Suprapubic skin (tissue), 4 donors: ENCODE measurements around the gene LYST. TPM values are rescaled to one million over a fixed set of nuclear protein-coding genes. Genes with fewer than 3 reads are reported as not detected.

Source experiments
- DNase-seq, 2 donors: peaks; one replicate each; pipeline ENCODE4 v3.0.0-alpha.2; 2019; ENCODE audit warnings: low spot score in 2 of 2
- H3K27ac ChIP-seq: fragments of 200-600 bp; sonication (generic); one replicate; pipeline ENCODE4 v1.5.1; 2019
- H3K27me3 ChIP-seq: fragments of 200-600 bp; sonication (generic); one replicate; pipeline ENCODE4 v1.5.1; 2019
- H3K36me3 ChIP-seq: fragments of 200-600 bp; sonication (generic); one replicate; pipeline ENCODE4 v1.5.1; 2019
- H3K4me1 ChIP-seq: fragments of 200-600 bp; sonication (generic); one replicate; pipeline ENCODE4 v1.5.1; 2019
- H3K4me3 ChIP-seq: fragments of 200-600 bp; sonication (generic); one replicate; pipeline ENCODE4 v1.5.1; 2019; ENCODE audit warnings: mild to moderate bottlenecking
- H3K9me3 ChIP-seq: fragments of 200-600 bp; sonication (generic); one replicate; pipeline ENCODE4 v1.5.1; 2019
- EP300 ChIP-seq: sonication (generic); formaldehyde crosslinking; IDR thresholded peaks from one replicate; pipeline ENCODE4 v1.6.1; 2017; ENCODE audit warnings: antibody characterized with exemption
- POLR2A ChIP-seq, 2 donors: fragments of 450-650 bp; IDR thresholded peaks; one replicate each; pipeline ENCODE4 v1.6.1; 2017; ENCODE audit warnings: antibody characterized with exemption in 2 of 2, mild to moderate bottlenecking in 2 of 2, moderate library complexity in 2 of 2
- POLR2AphosphoS5 ChIP-seq, 3 donors: sonication (generic); formaldehyde crosslinking; IDR thresholded peaks; one replicate each; pipeline ENCODE4 v1.6.1; 2017; ENCODE audit warnings: antibody characterized with exemption in 3 of 3
- WGBS: methylation state at CpG from one replicate; pipeline ENCODE4 v1.1.5; 2018; 5-methylcytosine and 5-hydroxymethylcytosine counted together
- total RNA-seq, 4 donors: library from RNA; depleted of rRNA; stranded (reverse); fragments of >200 nt; gene quantifications; one replicate each; pipeline ENCODE4 v1.1.0, GENCODE V29; 2016
- TF ChIP-seq, protein P1 (sequence below), 2 donors: fragments of 200-600 bp in 1 of 2; fragments of 450-650 bp in 1 of 2; sonication (generic) in 1 of 2; IDR thresholded peaks; one replicate each; pipeline ENCODE4 v1.5.1; 2016 to 2019; ENCODE audit warnings: antibody characterized with exemption in 2 of 2, mild to moderate bottlenecking in 1 of 2, moderate library complexity in 1 of 2

Gene LYST
- total RNA-seq, 4 donors from 2014 or later: 40.1 to 118 (median 68.8) TPM

DNA sequence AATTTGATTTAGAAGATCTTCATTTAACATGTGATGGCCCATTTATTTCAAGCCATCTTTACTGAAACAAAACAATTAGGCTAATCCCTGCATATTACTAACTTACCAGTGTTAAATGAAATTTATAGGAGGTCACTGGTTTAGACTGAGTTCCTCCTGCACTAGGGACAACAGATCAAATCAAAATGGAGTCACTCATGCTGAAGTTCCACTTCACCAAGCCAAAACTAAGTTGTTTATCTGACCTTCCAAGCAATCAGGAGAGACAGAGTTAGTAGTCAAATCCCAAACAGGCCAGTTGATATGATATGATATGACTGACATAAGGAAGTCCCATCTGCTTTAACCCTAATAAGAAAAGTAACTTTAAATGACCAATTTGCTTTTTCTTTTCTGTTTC, 4.8 kb downstream of the LYST start:
- no peak overlapping the region for H3K27ac ChIP-seq
- no peaks in the 10 kb centered on the region for H3K9me3 ChIP-seq
- H3K36me3 ChIP-seq: no peaks in the 10 kb centered on the region
- no peaks in the 10 kb centered on the region for H3K27me3 ChIP-seq
- H3K4me3 ChIP-seq: no peak overlapping the region
- peaks cover 33% of the 10 kb centered on the region for H3K4me1 ChIP-seq
- TF ChIP-seq POLR2A (IDR thresholded peaks at IDR 0.05) (no peak), POLR2AphosphoS5 (IDR thresholded peaks at IDR 0.05) (no peak), EP300 (no peak)
- TF ChIP-seq, protein P1, sequence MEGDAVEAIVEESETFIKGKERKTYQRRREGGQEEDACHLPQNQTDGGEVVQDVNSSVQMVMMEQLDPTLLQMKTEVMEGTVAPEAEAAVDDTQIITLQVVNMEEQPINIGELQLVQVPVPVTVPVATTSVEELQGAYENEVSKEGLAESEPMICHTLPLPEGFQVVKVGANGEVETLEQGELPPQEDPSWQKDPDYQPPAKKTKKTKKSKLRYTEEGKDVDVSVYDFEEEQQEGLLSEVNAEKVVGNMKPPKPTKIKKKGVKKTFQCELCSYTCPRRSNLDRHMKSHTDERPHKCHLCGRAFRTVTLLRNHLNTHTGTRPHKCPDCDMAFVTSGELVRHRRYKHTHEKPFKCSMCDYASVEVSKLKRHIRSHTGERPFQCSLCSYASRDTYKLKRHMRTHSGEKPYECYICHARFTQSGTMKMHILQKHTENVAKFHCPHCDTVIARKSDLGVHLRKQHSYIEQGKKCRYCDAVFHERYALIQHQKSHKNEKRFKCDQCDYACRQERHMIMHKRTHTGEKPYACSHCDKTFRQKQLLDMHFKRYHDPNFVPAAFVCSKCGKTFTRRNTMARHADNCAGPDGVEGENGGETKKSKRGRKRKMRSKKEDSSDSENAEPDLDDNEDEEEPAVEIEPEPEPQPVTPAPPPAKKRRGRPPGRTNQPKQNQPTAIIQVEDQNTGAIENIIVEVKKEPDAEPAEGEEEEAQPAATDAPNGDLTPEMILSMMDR (IDR thresholded peaks at IDR 0.05): no peak
- no peak for DNase-seq

DNA sequence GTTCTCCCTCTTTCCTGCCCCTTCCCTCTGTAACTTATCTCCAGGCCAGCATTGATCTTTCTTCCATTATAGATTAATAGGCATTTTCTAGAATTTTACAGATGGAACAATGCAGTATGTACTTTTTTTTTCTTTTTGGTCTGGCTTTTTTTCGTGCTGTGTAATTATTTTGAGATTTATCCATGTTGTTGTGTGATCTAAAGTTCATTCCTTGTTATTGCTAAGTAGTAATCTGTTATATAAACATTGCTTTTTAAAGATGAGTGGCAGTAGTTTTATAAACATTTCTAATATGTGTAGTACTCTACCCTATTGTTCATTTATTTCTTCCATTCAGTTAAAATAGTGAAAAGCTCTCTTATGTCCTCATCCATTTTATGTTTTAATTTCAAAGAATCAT, 5.9 kb downstream of the LYST start:
- WGBS: 68% methylated on average over 1 of the region's 1 CpG
- Histone ChIP-seq H3K27ac (no peak overlapping the region), H3K9me3 (no peaks in the 10 kb centered on the region), H3K4me1 (peaks cover 32% of the 10 kb centered on the region), H3K4me3 (no peak overlapping the region), H3K27me3 (no peaks in the 10 kb centered on the region), H3K36me3 (no peaks in the 10 kb centered on the region)
- DNase-seq: no peak
- TF ChIP-seq, protein P1 (IDR thresholded peaks at IDR 0.05): no peak
- TF ChIP-seq EP300: no peak
- TF ChIP-seq POLR2AphosphoS5 (IDR thresholded peaks at IDR 0.05): no peak
- TF ChIP-seq POLR2A (IDR thresholded peaks at IDR 0.05): no peak

DNA sequence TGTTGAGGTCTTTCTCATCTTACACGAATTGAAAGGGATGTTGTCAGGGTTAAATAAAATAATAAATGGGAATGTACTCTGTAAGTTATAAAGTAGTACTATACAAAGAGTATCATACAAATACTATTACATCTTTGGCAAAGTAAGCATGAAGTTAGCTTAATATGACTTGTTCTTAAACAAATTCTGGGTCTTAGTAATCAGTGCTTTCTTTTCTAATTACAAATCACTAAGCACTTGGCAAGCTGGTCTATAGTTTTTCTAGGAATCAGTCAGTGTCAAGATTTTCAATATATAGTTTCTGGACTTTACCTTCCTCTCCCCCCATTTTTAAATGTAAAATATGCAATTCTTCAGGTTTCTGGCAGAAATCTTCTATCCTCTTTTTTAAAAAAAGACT, 6.9 kb downstream of the LYST start:
- no peak for DNase-seq
- no peaks in the 10 kb centered on the region for H3K27me3 ChIP-seq
- H3K36me3 ChIP-seq: no peaks in the 10 kb centered on the region
- WGBS: 66% methylated on average over 1 of the region's 1 CpG
- no peak overlapping the region for H3K27ac ChIP-seq
- no peaks in the 10 kb centered on the region for H3K9me3 ChIP-seq
- no peak overlapping the region for H3K4me3 ChIP-seq
- peaks cover 21% of the 10 kb centered on the region for H3K4me1 ChIP-seq
- TF ChIP-seq POLR2A (IDR thresholded peaks at IDR 0.05) (no peak), POLR2AphosphoS5 (IDR thresholded peaks at IDR 0.05) (no peak), EP300 (no peak)
- TF ChIP-seq, protein P1 (IDR thresholded peaks at IDR 0.05): no peak

DNA sequence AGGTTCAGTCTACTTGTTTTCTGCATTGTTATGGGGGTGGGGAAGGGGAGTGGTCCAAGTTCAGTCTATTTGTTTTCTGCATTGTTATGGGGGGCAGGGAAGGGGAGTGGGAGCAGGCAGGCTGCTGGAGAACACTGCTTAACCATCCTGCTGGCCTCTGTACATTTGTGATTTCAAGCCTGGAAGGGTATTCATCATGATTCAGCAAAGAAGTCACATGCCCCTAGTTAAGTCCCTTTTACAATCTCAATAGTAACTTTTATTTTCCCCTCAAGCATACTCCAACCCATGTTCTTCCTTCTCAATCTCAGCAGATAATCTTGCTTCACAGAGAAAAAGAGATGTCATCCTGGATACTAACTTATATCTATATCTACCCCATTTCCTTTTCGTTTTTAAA, 7.9 kb downstream of the LYST start:
- Histone ChIP-seq H3K27ac (no peak overlapping the region), H3K4me3 (no peak overlapping the region), H3K36me3 (no peaks in the 10 kb centered on the region), H3K4me1 (peaks cover 12% of the 10 kb centered on the region), H3K9me3 (no peaks in the 10 kb centered on the region), H3K27me3 (no peaks in the 10 kb centered on the region)
- DNase-seq: no peak
- TF ChIP-seq, protein P1 (IDR thresholded peaks at IDR 0.05): no peak
- TF ChIP-seq EP300 (no peak), POLR2AphosphoS5 (IDR thresholded peaks at IDR 0.05) (no peak), POLR2A (IDR thresholded peaks at IDR 0.05) (no peak)
- WGBS: 62% methylated on average over 1 of the region's 1 CpG

DNA sequence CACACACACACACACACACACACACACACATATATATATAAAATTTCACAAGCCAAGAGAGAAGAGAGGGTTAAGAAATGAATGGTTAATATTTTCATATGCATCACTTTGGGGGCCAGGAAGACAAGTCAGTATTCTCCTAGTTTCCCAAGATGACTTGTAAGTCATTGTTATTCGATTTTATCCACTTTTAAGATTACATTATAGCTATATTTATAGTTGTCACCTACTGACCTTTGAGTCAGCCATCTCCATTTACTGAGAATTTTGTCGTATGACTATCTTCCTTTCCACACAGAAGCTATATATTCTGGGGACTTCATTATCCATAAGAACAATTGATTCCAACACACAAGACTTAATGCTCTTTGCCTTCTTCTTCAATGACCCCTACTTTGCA, 8.9 kb downstream of the LYST start:
- WGBS: 93% methylated on average over 2 of the region's 2 CpGs
- Histone ChIP-seq H3K36me3 (no peaks in the 10 kb centered on the region), H3K4me3 (no peak overlapping the region), H3K27me3 (no peaks in the 10 kb centered on the region), H3K27ac (no peak overlapping the region), H3K4me1 (peaks cover 14% of the 10 kb centered on the region), H3K9me3 (no peaks in the 10 kb centered on the region)
- TF ChIP-seq, protein P1 (IDR thresholded peaks at IDR 0.05): no peak
- no peak for TF ChIP-seq POLR2A (IDR thresholded peaks at IDR 0.05)
- no peak for TF ChIP-seq POLR2AphosphoS5 (IDR thresholded peaks at IDR 0.05)
- TF ChIP-seq EP300: no peak
- DNase-seq: no peak
